Liver (tissue), 9 donors: ENCODE data around the gene DNAH1. TPM values are rescaled to one million over a fixed set of nuclear protein-coding genes. Genes with fewer than 3 reads are reported as not detected.

ENCODE experiments used
- DNase-seq: peaks from one replicate; pipeline ENCODE4 v3.0.0-alpha.2; 2017; ENCODE audit warnings: low spot score
- H3K27ac ChIP-seq, 2 donors: one replicate each; pipeline ENCODE4 v1.7.0; 2013; ENCODE audit warnings: inconsistent platforms in 2 of 2, low read length in 2 of 2, control low read depth in 1 of 2, low read depth in 1 of 2, mild to moderate bottlenecking in 1 of 2
- H3K27me3 ChIP-seq, 4 donors: one replicate each; pipeline versions ENCODE4 v1.6.1 to v1.7.0; 2013; ENCODE audit warnings: low read length in 3 of 4, inconsistent platforms in 1 of 4, mild to moderate bottlenecking in 1 of 4, moderate library complexity in 1 of 4; ENCODE audit not compliant: control insufficient read depth in 4 of 4, insufficient read depth in 4 of 4
- H3K36me3 ChIP-seq, 4 donors: one replicate each; pipeline versions ENCODE4 v1.6.1 to v1.7.0; 2013; ENCODE audit warnings: low read length in 3 of 4, mild to moderate bottlenecking in 3 of 4, low read depth in 1 of 4, moderate library complexity in 1 of 4; ENCODE audit not compliant: control insufficient read depth in 4 of 4, insufficient read depth in 3 of 4
- H3K4me1 ChIP-seq, 4 donors: one replicate each; pipeline versions ENCODE4 v1.6.1 to v1.7.0; 2013; ENCODE audit warnings: low read length in 3 of 4, mild to moderate bottlenecking in 3 of 4, moderate library complexity in 1 of 4; ENCODE audit not compliant: control insufficient read depth in 4 of 4, insufficient read depth in 4 of 4
- H3K4me3 ChIP-seq, 3 donors: one replicate each; pipeline versions ENCODE4 v1.6.1 to v1.7.0; 2013; ENCODE audit warnings: low read length in 3 of 3, control low read depth in 1 of 3, low read depth in 1 of 3, mild to moderate bottlenecking in 1 of 3
- H3K9ac ChIP-seq, 2 donors: one replicate each; pipeline ENCODE4 v1.7.0; 2013; ENCODE audit warnings: low read length in 2 of 2, mild to moderate bottlenecking in 2 of 2, moderate library complexity in 2 of 2, control low read depth in 1 of 2, low read depth in 1 of 2
- H3K9me3 ChIP-seq, 4 donors: one replicate each; pipeline versions ENCODE4 v1.6.1 to v1.7.0; 2013; ENCODE audit warnings: low read length in 3 of 4; ENCODE audit not compliant: control insufficient read depth in 4 of 4
- EGR1 ChIP-seq, 2 donors: IDR thresholded peaks; 2 replicates each; pipeline ENCODE4 v1.6.1; 2016 to 2018; ENCODE audit warnings: antibody characterized with exemption in 2 of 2, low read depth in 2 of 2
- FOXA1 ChIP-seq: IDR thresholded peaks from 2 replicates; pipeline ENCODE4 v1.6.1; 2016; ENCODE audit warnings: antibody characterized with exemption
- FOXA2 ChIP-seq: IDR thresholded peaks from 2 replicates; pipeline ENCODE4 v1.6.1; 2016; ENCODE audit warnings: antibody characterized with exemption
- GABPA ChIP-seq, 2 donors: IDR thresholded peaks in 1 of 2; conservative IDR thresholded peaks in 1 of 2; 2 replicates each; pipeline ENCODE4 v1.6.1; 2016; ENCODE audit warnings: antibody characterized with exemption in 2 of 2, mild to moderate bottlenecking in 1 of 2, moderate library complexity in 1 of 2
- HNF4A ChIP-seq, 2 donors: conservative IDR thresholded peaks; 2 replicates each; pipeline ENCODE4 v1.6.1; 2016; ENCODE audit warnings: antibody characterized with exemption in 2 of 2, mild to moderate bottlenecking in 2 of 2
- HNF4G ChIP-seq: IDR thresholded peaks from 2 replicates; pipeline ENCODE4 v1.6.1; 2016; ENCODE audit warnings: antibody characterized with exemption
- JUND ChIP-seq, 2 donors: IDR thresholded peaks; 2 replicates each; pipeline ENCODE4 v1.6.1; 2016; ENCODE audit warnings: antibody characterized with exemption in 2 of 2
- MAX ChIP-seq: IDR thresholded peaks from 2 replicates; pipeline ENCODE4 v1.6.1; 2016; ENCODE audit warnings: antibody characterized with exemption
- NR2F2 ChIP-seq: IDR thresholded peaks from 2 replicates; pipeline ENCODE4 v1.6.1; 2016; ENCODE audit warnings: antibody characterized with exemption
- RAD21 ChIP-seq, 2 donors: IDR thresholded peaks; 2 replicates each; pipeline ENCODE4 v1.6.1; 2016; ENCODE audit warnings: antibody characterized with exemption in 2 of 2, mild to moderate bottlenecking in 2 of 2
- RXRA ChIP-seq, 2 donors: IDR thresholded peaks; 2 replicates each; pipeline ENCODE4 v1.6.1; 2017 to 2018; ENCODE audit warnings: antibody characterized with exemption in 2 of 2, mild to moderate bottlenecking in 1 of 2
- SP1 ChIP-seq: IDR thresholded peaks from 2 replicates; pipeline ENCODE4 v1.6.1; 2018; ENCODE audit warnings: antibody characterized with exemption, mild to moderate bottlenecking
- YY1 ChIP-seq: IDR thresholded peaks from 2 replicates; pipeline ENCODE4 v1.6.1; 2016; ENCODE audit warnings: antibody characterized with exemption, mild to moderate bottlenecking
- ZBTB33 ChIP-seq: IDR thresholded peaks from 2 replicates; pipeline ENCODE4 v1.6.1; 2016; ENCODE audit warnings: antibody characterized with exemption
- WGBS: extraction: QIAGEN DNeasy Blood & Tissue Kit; methylation state at CpG from one replicate; pipeline ENCODE4 v1.1.7; 2013; 5-methylcytosine and 5-hydroxymethylcytosine counted together
- polyA plus RNA-seq, 2 donors: library from polyadenylated mRNA; stranded (reverse) in 1 of 2; unstranded in 1 of 2; fragments of 200-250 nt in 1 of 2; fragments of >200 nt in 1 of 2; fragmentation: Nextera tagmentation in 1 of 2; extraction: Ambion mirVana in 1 of 2; gene quantifications; one replicate each; pipeline versions ENCODE4 v1.2.1 to v1.2.3, GENCODE V29; 2013 to 2015
- total RNA-seq, 2 donors: library from RNA; depleted of rRNA; stranded (reverse); fragments of >200 nt; gene quantifications; one replicate each; pipeline ENCODE4 v1.2.3, GENCODE V29; 2014
- TF ChIP-seq, protein P1 (sequence below): IDR thresholded peaks from 2 replicates; pipeline ENCODE4 v1.6.1; 2016; ENCODE audit warnings: antibody characterized with exemption, mild to moderate bottlenecking
- TF ChIP-seq, protein P2 (sequence below): fragments of 150-350 bp; IDR thresholded peaks from 2 replicates; pipeline ENCODE4 v1.5.1; 2017; ENCODE audit warnings: improper control_type of control experiment, low read depth, low read length; ENCODE audit not compliant: missing input control
- donor health status: healthy.
- donor health status: healthy.
- donor health status: healthy.
- donor health status: healthy.
- donor health status: healthy.

DNAH1 gene
- total and polyA plus RNA-seq, 4 donors = 1.5 to 6.0 (median 2.5) TPM

- Histone ChIP-seq H3K9me3 (no peaks in the 10 kb centered on the region), H3K4me1 (no peaks in the 10 kb centered on the region), H3K4me3 (no peak overlapping the region), H3K27me3 (no peaks in the 10 kb centered on the region), H3K36me3 (no peaks in the 10 kb centered on the region), H3K9ac (no peak overlapping the region), H3K27ac (no peak overlapping the region)
- WGBS = 95% methylated on average over 9 of the region's 9 CpGs
- DNase-seq = no peak
- no peak for TF ChIP-seq YY1
- no peak for TF ChIP-seq RAD21 (IDR thresholded peaks at IDR 0.05)
- TF ChIP-seq NR2F2 = no peak
- TF ChIP-seq FOXA2 = no peak
- TF ChIP-seq ZBTB33 = no peak
Observed at GRCh38 chr3:52434491-52435115, 118.5 kb downstream of the DNAH1 start.

GRCh38 chr3:52435246-52436101 lies 119.4 kb downstream of the DNAH1 start:
- Histone ChIP-seq H3K9me3 (no peaks in the 10 kb centered on the region), H3K36me3 (no peaks in the 10 kb centered on the region), H3K27me3 (no peaks in the 10 kb centered on the region), H3K4me1 (no peaks in the 10 kb centered on the region), H3K9ac (no peak overlapping the region), H3K4me3 (no peak overlapping the region), H3K27ac (no peak overlapping the region)
- DNase-seq = no peak
- TF ChIP-seq RXRA (IDR thresholded peaks at IDR 0.05) = no peak
- no peak for TF ChIP-seq EGR1 (IDR thresholded peaks at IDR 0.05; ENCODE audit: low read depth in 2 of 2)
- no peak for TF ChIP-seq MAX
- TF ChIP-seq FOXA1 = no peak
- TF ChIP-seq FOXA2 = no peak
- no peak for TF ChIP-seq GABPA (IDR thresholded peaks at IDR 0.05 in 1 of 2, conservative IDR thresholded peaks at IDR 0.05 in 1 of 2)
- TF ChIP-seq ZBTB33 = no peak
- TF ChIP-seq YY1 = no peak
- no peak for TF ChIP-seq SP1
- TF ChIP-seq JUND (IDR thresholded peaks at IDR 0.05) = no peak
- no peak for TF ChIP-seq HNF4A (conservative IDR thresholded peaks at IDR 0.05)
- TF ChIP-seq, protein P1, sequence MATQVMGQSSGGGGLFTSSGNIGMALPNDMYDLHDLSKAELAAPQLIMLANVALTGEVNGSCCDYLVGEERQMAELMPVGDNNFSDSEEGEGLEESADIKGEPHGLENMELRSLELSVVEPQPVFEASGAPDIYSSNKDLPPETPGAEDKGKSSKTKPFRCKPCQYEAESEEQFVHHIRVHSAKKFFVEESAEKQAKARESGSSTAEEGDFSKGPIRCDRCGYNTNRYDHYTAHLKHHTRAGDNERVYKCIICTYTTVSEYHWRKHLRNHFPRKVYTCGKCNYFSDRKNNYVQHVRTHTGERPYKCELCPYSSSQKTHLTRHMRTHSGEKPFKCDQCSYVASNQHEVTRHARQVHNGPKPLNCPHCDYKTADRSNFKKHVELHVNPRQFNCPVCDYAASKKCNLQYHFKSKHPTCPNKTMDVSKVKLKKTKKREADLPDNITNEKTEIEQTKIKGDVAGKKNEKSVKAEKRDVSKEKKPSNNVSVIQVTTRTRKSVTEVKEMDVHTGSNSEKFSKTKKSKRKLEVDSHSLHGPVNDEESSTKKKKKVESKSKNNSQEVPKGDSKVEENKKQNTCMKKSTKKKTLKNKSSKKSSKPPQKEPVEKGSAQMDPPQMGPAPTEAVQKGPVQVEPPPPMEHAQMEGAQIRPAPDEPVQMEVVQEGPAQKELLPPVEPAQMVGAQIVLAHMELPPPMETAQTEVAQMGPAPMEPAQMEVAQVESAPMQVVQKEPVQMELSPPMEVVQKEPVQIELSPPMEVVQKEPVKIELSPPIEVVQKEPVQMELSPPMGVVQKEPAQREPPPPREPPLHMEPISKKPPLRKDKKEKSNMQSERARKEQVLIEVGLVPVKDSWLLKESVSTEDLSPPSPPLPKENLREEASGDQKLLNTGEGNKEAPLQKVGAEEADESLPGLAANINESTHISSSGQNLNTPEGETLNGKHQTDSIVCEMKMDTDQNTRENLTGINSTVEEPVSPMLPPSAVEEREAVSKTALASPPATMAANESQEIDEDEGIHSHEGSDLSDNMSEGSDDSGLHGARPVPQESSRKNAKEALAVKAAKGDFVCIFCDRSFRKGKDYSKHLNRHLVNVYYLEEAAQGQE = no peak
- TF ChIP-seq, protein P2, sequence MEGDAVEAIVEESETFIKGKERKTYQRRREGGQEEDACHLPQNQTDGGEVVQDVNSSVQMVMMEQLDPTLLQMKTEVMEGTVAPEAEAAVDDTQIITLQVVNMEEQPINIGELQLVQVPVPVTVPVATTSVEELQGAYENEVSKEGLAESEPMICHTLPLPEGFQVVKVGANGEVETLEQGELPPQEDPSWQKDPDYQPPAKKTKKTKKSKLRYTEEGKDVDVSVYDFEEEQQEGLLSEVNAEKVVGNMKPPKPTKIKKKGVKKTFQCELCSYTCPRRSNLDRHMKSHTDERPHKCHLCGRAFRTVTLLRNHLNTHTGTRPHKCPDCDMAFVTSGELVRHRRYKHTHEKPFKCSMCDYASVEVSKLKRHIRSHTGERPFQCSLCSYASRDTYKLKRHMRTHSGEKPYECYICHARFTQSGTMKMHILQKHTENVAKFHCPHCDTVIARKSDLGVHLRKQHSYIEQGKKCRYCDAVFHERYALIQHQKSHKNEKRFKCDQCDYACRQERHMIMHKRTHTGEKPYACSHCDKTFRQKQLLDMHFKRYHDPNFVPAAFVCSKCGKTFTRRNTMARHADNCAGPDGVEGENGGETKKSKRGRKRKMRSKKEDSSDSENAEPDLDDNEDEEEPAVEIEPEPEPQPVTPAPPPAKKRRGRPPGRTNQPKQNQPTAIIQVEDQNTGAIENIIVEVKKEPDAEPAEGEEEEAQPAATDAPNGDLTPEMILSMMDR = no peak
- TF ChIP-seq HNF4G = no peak
- 96% methylated on average over 32 of the region's 32 CpGs for WGBS
